Measurements from ENCODE around the gene NXT1. TPM values are rescaled to one million over a fixed set of nuclear protein-coding genes. Genes with fewer than 3 reads are reported as not detected.

NXT1 gene
- total RNA-seq (2012; rRNA removed) (25.5 and 25.8 TPM in 2 replicates), polyA plus RNA-seq (2012; rRNA removed) (23.6 and 27.0 TPM in 2 replicates), Bru-seq, nascent RNA (percentile 60 among the genes with signal in this experiment), BruChase-seq, experiment 1, labeled RNA remaining after a 6-hour chase (percentile 34 among the genes with signal in this experiment), BruChase-seq, experiment 2, labeled RNA remaining after a 2-hour chase (percentile 36 among the genes with signal in this experiment)
- polyA plus RNA-seq (2012; cell fraction: cytosol; rRNA removed) = 23.5 and 23.8 TPM in 2 replicates
- 12.7 and 21.3 TPM in 2 replicates for polyA plus RNA-seq (2012; cell fraction: nucleus; rRNA removed; ENCODE audit: low replicate concordance)
- long read RNA-seq, transcript NXT1-201 (2 exons, 1,123 nt) = major isoform, 15 of 15 reads
- long read RNA-seq, partial matches to known transcripts = 0 of 15 reads
- long read RNA-seq, other reads (novel, unspliced or antisense) = 0 of 15 reads

DNA sequence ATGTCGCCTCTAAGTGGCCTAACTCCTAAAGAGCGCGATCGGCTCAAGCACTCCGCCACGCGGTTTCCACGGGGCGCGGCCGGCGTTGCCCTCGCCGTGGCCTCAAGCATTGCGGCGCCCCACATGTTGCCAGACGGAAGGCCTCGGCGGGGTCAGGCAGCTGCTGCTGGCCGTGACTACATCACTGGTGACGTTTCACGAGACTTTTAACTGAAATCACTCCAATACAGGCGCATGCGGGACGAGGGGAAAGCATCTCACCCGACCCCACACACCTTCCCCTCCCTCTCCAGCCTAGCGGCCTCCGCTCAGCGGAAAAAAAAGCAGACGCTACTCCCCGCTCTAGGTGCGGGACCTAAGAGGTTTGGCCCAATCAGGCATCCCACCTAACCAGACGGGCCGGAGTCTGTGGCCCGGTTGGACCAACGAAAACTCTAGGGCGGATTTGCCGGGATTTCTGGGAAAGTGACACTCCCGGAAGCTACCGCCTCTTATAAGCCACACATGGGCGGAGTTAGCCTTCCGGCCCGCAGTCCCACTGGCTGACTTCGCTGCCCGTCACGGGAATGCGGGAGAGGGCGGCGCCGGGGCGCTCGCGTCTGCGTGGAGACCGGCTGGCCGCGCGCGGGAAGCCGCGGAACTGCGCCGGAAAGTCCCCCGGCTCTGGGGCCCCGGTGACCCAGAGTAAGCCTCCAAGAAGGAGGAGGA is at the start of gene NXT1:
TSS of gene NXT1 (plus strand) at position 596 of the 708 bp plus-strand sequence. CDS start 3,251 bp downstream, outside the sequence.
- Histone ChIP-seq H3K4ac (ENCODE audit: low read depth, low read length) (peak within 1 kb of the TSS; percentile 91), H3K27me3 (ENCODE audit: control insufficient read depth, insufficient read depth, low read length) (no peaks in the 10 kb centered on the region), H3K9me1 (ENCODE audit: insufficient read depth, low read length) (peaks cover 3% of the 10 kb centered on the region; the same call in 1 of the 2 replicates), H4K5ac (ENCODE audit: low read depth, low read length) (peak within 1 kb of the TSS; percentile 81), H3K23ac (ENCODE audit: low read depth, low read length) (peak within 1 kb of the TSS; percentile 92), H3K9ac (ENCODE audit: low read depth, low read length) (peak within 1 kb of the TSS; percentile 86), H2AFZ (replicated peaks; ENCODE audit: low read length, poor library complexity) (peak within 1 kb of the TSS; percentile 96), H3K4me3 (ENCODE audit: insufficient read depth, low read depth, low read length) (peak within 1 kb of the TSS; percentile 72), H2BK15ac (ENCODE audit: low read depth, low read length) (no peak within 1 kb of the TSS; the same call in 2 of the 3 replicates), H3K9me3 (ENCODE audit: control insufficient read depth, insufficient read depth, low read length) (no peaks in the 10 kb centered on the region), H3K14ac (replicated peaks; ENCODE audit: low read depth, low read length) (peak within 1 kb of the TSS; percentile 74), H3K27ac (ENCODE audit: insufficient read depth, low read length) (peak within 1 kb of the TSS; percentile 95), H4K20me1 (ENCODE audit: insufficient read depth, low read length) (peaks cover 18% of the 10 kb centered on the region), H2BK120ac (ENCODE audit: low read depth, low read length) (peak within 1 kb of the TSS; percentile 76), H4K91ac (ENCODE audit: insufficient read depth, low read depth, low read length) (peak within 1 kb of the TSS; percentile 81), H2AK5ac (ENCODE audit: low read depth, low read length) (peak within 1 kb of the TSS; percentile 89), H3K18ac (ENCODE audit: low read depth, low read length) (peak within 1 kb of the TSS; percentile 82), H3K36me3 (ENCODE audit: control insufficient read depth, insufficient read depth, low read length) (peaks cover 6% of the 10 kb centered on the region), H3K4me2 (ENCODE audit: low read depth, low read length) (peak within 1 kb of the TSS; percentile 87), H3K56ac (ENCODE audit: extremely low read depth, insufficient read depth, low read length) (peak within 1 kb of the TSS; percentile 73), H2BK20ac (ENCODE audit: low read depth, low read length) (peak within 1 kb of the TSS; percentile 18; the same call in 1 of the 2 replicates), H4K8ac (ENCODE audit: low read depth in 2 of 2, low read length in 2 of 2) (peak within 1 kb of the TSS; percentile 57 to 89), H2BK5ac (ENCODE audit: low read depth, low read length, poor library complexity, severe bottlenecking) (peak within 1 kb of the TSS; percentile 93), H3K79me1 (ENCODE audit: low read depth in 1 of 2, low read length in 2 of 2) (peaks cover 0 to 34% of the 10 kb centered on the region in 2 experiments; a peak in 3 of 4 replicates), H3K4me1 (ENCODE audit: control insufficient read depth, insufficient read depth, low read length) (peaks cover 5% of the 10 kb centered on the region), H2AK9ac (replicated peaks; ENCODE audit: low read depth, low read length, poor library complexity) (peak within 1 kb of the TSS; percentile 94)
- dilution Hi-C loops (cut with HindIII; ENCODE audit: low sequenced_read_pairs, unreplicated experiment) = no loop called here
- CTCF ChIA-PET = interaction anchor here (0.6 to 2.2 kb wide), 12 partner anchors 10 to 658 kb away, joined by 3 to 19 read pairs (median 4); partner anchors contain the start of gene THBD
- in situ Hi-C loops (cut with MboI; ENCODE audit: low sequenced_read_pairs) = no loop called here
- peak; percentile 99 for DNase-seq
- POLR2A ChIA-PET (ENCODE audit: unreplicated experiment) = interaction anchor here (0.6 to 1.3 kb wide), 6 partner anchors 8 to 198 kb away, joined by 3 to 16 read pairs (median 4); partner anchors contain the start of gene GZF1
- WGBS, 2 experiments (ENCODE audit: extremely low coverage in 2 of 2, insufficient read length in 1 of 2) = 0% methylated on average over 39 of the region's 65 CpGs; no CpG with 5 or more reads in 1 of the 2 experiments
- ATAC-seq (ENCODE audit: low read depth) = peak; percentile 89
- intact Hi-C loops (cut with micrococcal nuclease) = loop anchor here (1.0 to 10.0 kb wide), 2 partner anchors 206 to 554 kb away; no protein-coding TSS in a partner anchor
- TF ChIP-seq MXI1 (IDR thresholded peaks at IDR 0.05; ENCODE audit: borderline replicate concordance, low read depth, low read length) (peak; percentile 95), MAFK (IDR thresholded peaks at IDR 0.05; ENCODE audit: low read depth, low read length) (no peak), CEBPB (IDR thresholded peaks at IDR 0.05; ENCODE audit: low read depth, low read length) (no peak), POLR2A (IDR thresholded peaks at IDR 0.05; ENCODE audit: low read depth, low read length) (peak; percentile 92), BHLHE40 (IDR thresholded peaks at IDR 0.05; ENCODE audit: low read depth, low read length) (peak; percentile 62), RCOR1 (IDR thresholded peaks at IDR 0.05; ENCODE audit: insufficient replicate concordance, low read length) (no peak)
- TF ChIP-seq, protein P1, sequence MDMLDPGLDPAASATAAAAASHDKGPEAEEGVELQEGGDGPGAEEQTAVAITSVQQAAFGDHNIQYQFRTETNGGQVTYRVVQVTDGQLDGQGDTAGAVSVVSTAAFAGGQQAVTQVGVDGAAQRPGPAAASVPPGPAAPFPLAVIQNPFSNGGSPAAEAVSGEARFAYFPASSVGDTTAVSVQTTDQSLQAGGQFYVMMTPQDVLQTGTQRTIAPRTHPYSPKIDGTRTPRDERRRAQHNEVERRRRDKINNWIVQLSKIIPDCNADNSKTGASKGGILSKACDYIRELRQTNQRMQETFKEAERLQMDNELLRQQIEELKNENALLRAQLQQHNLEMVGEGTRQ (IDR thresholded peaks at IDR 0.05; ENCODE audit: low read depth, low read length) = peak; percentile 63
- no TSS peak for BruUV-seq (replicated peaks)

Measured in IMR-90 (cell line).